HepG2 (cell line): ENCODE results near the gene HBEGF. TPM values are rescaled to one million over a fixed set of nuclear protein-coding genes. Genes with fewer than 3 reads are reported as not detected.

Experiments
- ATAC-seq: fragments of 200-7000 bp; cut with Tn5 transposase; 3 replicates; pipeline ENCODE4 v1.9.1; 2020; ENCODE audit warnings: mild to moderate bottlenecking, moderate library complexity
- BruUV-seq: library from RNA; stranded (reverse); fragments of 400-500 nt; replicated peaks from 2 replicates; lab custom pipeline; 2021; lab: Mats Ljungman, UMichigan
- CTCF ChIA-PET: fragments of 300-600 bp; formaldehyde crosslinking; extraction: SDS; loops from one replicate; lab custom pipeline; 2021; ENCODE audit warnings: low total read pairs, inconsistent platforms, low intra/inter-chr PET ratio; lab: Yijun Ruan, JAX
- POLR2A ChIA-PET: fragments of 350-600 bp; sonication (Branson Sonifier 250); formaldehyde crosslinking; loops from one replicate; lab custom pipeline; 2020; ENCODE audit warnings: antibody characterized with exemption, inconsistent platforms; lab: Yijun Ruan, JAX
- DNase-seq: peaks from one replicate; pipeline ENCODE4 v3.0.0-alpha.2; 2015; ENCODE audit warnings: low spot score
- FAIRE-seq: peaks from 3 replicates; lab custom pipeline; 2011; peaks lifted over from hg19 to GRCh38; lab: Jason Lieb, UNC
- H2AFZ ChIP-seq: one replicate; pipeline ENCODE4 v1.6.1; 2011; ENCODE audit warnings: low read length, inconsistent platforms
- H3K27ac ChIP-seq: fragments of 300-600 bp; 3 replicates; pipeline ENCODE4 v1.8.0; 2011; ENCODE audit warnings: mixed run types, mild to moderate bottlenecking, mixed read lengths, low read length, inconsistent platforms; ENCODE audit not compliant: insufficient read depth; ENCODE audit errors: extremely low read length
- H3K27me3 ChIP-seq, 2 experiments: fragments of 200-600 bp in 1 of 2; 2 replicates in 1 of 2; 3 replicates in 1 of 2; pipeline versions ENCODE4 v1.6.0 to v1.8.0; 2011; ENCODE audit warnings: low read length in 2 of 2, mild to moderate bottlenecking in 2 of 2, moderate library complexity in 2 of 2, inconsistent platforms in 1 of 2; ENCODE audit not compliant: insufficient read depth in 2 of 2, control insufficient read depth in 1 of 2
- H3K36me3 ChIP-seq, 2 experiments: fragments of 200-600 bp in 1 of 2; replicated peaks in 1 of 2; 2 replicates in 1 of 2; 3 replicates in 1 of 2; pipeline versions ENCODE4 v1.5.1 to v1.8.0; 2011; ENCODE audit warnings: low read length in 2 of 2, inconsistent platforms in 1 of 2; ENCODE audit not compliant: insufficient read depth in 2 of 2, control insufficient read depth in 1 of 2
- H3K4me1 ChIP-seq: 2 replicates; pipeline ENCODE4 v1.5.1; 2012; ENCODE audit warnings: low read length, inconsistent platforms; ENCODE audit not compliant: insufficient read depth
- H3K4me2 ChIP-seq: 2 replicates; pipeline ENCODE4 v1.6.0; 2011; ENCODE audit warnings: low read depth, low read length, inconsistent platforms
- H3K4me3 ChIP-seq, 3 experiments: fragments of 200-600 bp in 1 of 3; sonication (generic), shearing (Covaris generic) in 1 of 3; replicated peaks in 1 of 3; 2 replicates each; pipeline ENCODE4 v1.5.1; 2011 to 2016; ENCODE audit warnings: low read length in 3 of 3, inconsistent platforms in 2 of 3, low read depth in 2 of 3, mild to moderate bottlenecking in 2 of 3, control low read depth in 1 of 3, mixed read lengths in 1 of 3; ENCODE audit not compliant: insufficient read depth in 1 of 3
- H3K79me2 ChIP-seq: one replicate; pipeline ENCODE4 v1.6.1; 2011; ENCODE audit warnings: low read length, inconsistent platforms; ENCODE audit not compliant: insufficient read depth
- H3K9ac ChIP-seq: 2 replicates; pipeline ENCODE4 v1.6.0; 2011; ENCODE audit warnings: mild to moderate bottlenecking, low read depth, low read length, inconsistent platforms; ENCODE audit not compliant: insufficient read depth
- H3K9me3 ChIP-seq: 2 replicates; pipeline ENCODE4 v1.5.1; 2012; ENCODE audit warnings: mild to moderate bottlenecking, low read length
- H4K20me1 ChIP-seq: 2 replicates; pipeline ENCODE4 v1.6.0; 2011; ENCODE audit warnings: inconsistent platforms, mild to moderate bottlenecking, low read length, moderate library complexity; ENCODE audit not compliant: insufficient read depth
- CTCF ChIP-seq: sonication (generic); formaldehyde crosslinking; IDR thresholded peaks from 2 replicates; pipeline ENCODE4 v1.5.0; 2020; ENCODE audit warnings: mild to moderate bottlenecking, missing genetic modification reagents, moderate library complexity
- HNRNPLL ChIP-seq: fragments of 200-400 bp; formaldehyde crosslinking; IDR thresholded peaks from 2 replicates; pipeline ENCODE4 v1.6.1; 2017; ENCODE audit warnings: mild to moderate bottlenecking, low read depth, low read length; ENCODE audit not compliant: poor library complexity, severe bottlenecking
- NFKB2 ChIP-seq: sonication (generic); formaldehyde crosslinking; IDR thresholded peaks from 2 replicates; pipeline ENCODE4 v1.4.0; 2020; ENCODE audit warnings: missing genetic modification reagents, borderline replicate concordance
- RBFOX2 ChIP-seq: fragments of 200-400 bp; formaldehyde crosslinking; IDR thresholded peaks from 2 replicates; pipeline ENCODE4 v1.6.1; 2017; ENCODE audit warnings: low read depth, mild to moderate bottlenecking, low read length
- SMC3 ChIP-seq: IDR thresholded peaks from 2 replicates; pipeline ENCODE4 v1.6.1; 2011; ENCODE audit warnings: low read length, improper control_type of control experiment
- STAG1 ChIP-seq: sonication (generic); formaldehyde crosslinking; IDR thresholded peaks from 2 replicates; pipeline ENCODE4 v1.4.0; 2020; ENCODE audit warnings: missing genetic modification reagents
- TBX2 ChIP-seq: sonication (generic); formaldehyde crosslinking; IDR thresholded peaks from 2 replicates; pipeline ENCODE4 v1.5.0; 2020; ENCODE audit warnings: missing genetic modification reagents, mild to moderate bottlenecking, borderline replicate concordance
- ZNF552 ChIP-seq: sonication (generic); formaldehyde crosslinking; IDR thresholded peaks from 2 replicates; pipeline ENCODE4 v1.9.0; 2022; ENCODE audit warnings: missing genetic modification reagents, mild to moderate bottlenecking, borderline replicate concordance
- WGBS: methylation state at CpG from one replicate; pipeline ENCODE4 v1.1.6; 2017; ENCODE audit warnings: low lambda C conversion rate; 5-methylcytosine and 5-hydroxymethylcytosine counted together
- in situ Hi-C: cut with HindIII; loops from 2 replicates; pipeline ENCODE4 v1.10.0; 2017; ENCODE audit warnings: low pct_unique_long_range_greater_than_20kb; ENCODE audit not compliant: extremely low pct_ligation_motif_present
- intact Hi-C: fragments of 100-400 bp; cut with micrococcal nuclease; formaldehyde crosslinking; loops from one replicate; pipeline ENCODE4 v1.10.0; 2022; ENCODE audit not compliant: unreplicated experiment
- polyA plus RNA-seq, 8 experiments: library from polyadenylated mRNA; depleted of rRNA in 3 of 8; stranded (reverse) in 7 of 8; unstranded in 1 of 8; fragments of >200 nt; fragmentation: Illumina TruSeq in 4 of 8; extraction: Trizol in 4 of 8; gene quantifications; 2 replicates each; pipeline versions ENCODE4 v1.2.1 to v1.2.3, GENCODE V29; 2011 to 2016; ENCODE audit warnings: low read depth in 4 of 8, missing spikeins in 1 of 8, mixed read lengths in 1 of 8; ENCODE audit not compliant: insufficient read depth in 1 of 8
- total RNA-seq, 5 experiments: library from RNA; depleted of rRNA; stranded (reverse); fragments of >200 nt; fragmentation: Illumina TruSeq; extraction: Trizol; gene quantifications; 2 replicates each; pipeline ENCODE4 v1.2.3, GENCODE V29; 2016; ENCODE audit warnings: low read depth in 1 of 5
- TF ChIP-seq, protein P1 (sequence below): IDR thresholded peaks from 2 replicates; pipeline ENCODE4 v1.6.1; 2012; ENCODE audit warnings: inconsistent platforms

Gene HBEGF
- total and polyA plus RNA-seq, 2 of the 13 experiments (the other 11 are each of a cell fraction or from before 2014, with no cell fraction given), result 1.7 to 5.0 TPM

DNA sequence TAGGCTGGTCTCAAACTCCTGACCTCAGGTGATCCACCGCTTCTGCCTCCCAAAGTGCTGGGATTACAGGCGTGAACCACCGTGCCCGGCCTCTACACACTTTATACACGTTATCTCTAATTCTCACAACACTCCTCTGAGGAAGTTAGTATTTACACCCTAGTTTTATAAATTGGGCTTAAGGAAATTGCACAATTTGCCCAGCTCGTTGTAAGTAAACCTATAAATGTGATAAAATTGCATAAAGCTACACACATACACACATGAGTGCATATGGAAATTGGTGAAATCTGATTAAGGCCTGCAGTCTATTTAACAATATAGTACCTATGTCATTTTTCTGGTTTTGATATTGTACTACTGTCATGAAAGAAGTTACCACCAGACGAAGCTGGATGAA, 9.1 kb upstream of the HBEGF start:
- in situ Hi-C loops, result no loop called here
- BruUV-seq, result no TSS peak
- H3K9me3 ChIP-seq, result no peaks in the 10 kb centered on the region
- TF ChIP-seq TBX2 (CRISPR knock-in tag) (no peak), NFKB2 (CRISPR knock-in tag) (no peak)
- TF ChIP-seq, all 625 proteins: peak for 0
- Histone ChIP-seq H3K36me3 (no peaks in the 10 kb centered on the region), H3K4me1 (peaks cover 48% of the 10 kb centered on the region), H3K27me3 (no peaks in the 10 kb centered on the region), H3K27ac (no peak overlapping the region), H3K79me2 (no peaks in the 10 kb centered on the region), H3K9ac (no peak overlapping the region), H3K4me3 (no peak overlapping the region), H2AFZ (no peak overlapping the region), H4K20me1 (no peaks in the 10 kb centered on the region), H3K4me2 (no peak overlapping the region)
- FAIRE-seq, result no peak
- intact Hi-C loops, result no loop called here
- no peak for ATAC-seq
- WGBS, result 41% methylated on average over 7 of the region's 7 CpGs
- ChIA-PET CTCF (no interaction called here), POLR2A (interaction anchor here (2.4 kb wide), 1 partner anchor 10 kb away, joined by 17 read pairs; the partner anchor contains the start of gene HBEGF)
- DNase-seq, result no peak

DNA sequence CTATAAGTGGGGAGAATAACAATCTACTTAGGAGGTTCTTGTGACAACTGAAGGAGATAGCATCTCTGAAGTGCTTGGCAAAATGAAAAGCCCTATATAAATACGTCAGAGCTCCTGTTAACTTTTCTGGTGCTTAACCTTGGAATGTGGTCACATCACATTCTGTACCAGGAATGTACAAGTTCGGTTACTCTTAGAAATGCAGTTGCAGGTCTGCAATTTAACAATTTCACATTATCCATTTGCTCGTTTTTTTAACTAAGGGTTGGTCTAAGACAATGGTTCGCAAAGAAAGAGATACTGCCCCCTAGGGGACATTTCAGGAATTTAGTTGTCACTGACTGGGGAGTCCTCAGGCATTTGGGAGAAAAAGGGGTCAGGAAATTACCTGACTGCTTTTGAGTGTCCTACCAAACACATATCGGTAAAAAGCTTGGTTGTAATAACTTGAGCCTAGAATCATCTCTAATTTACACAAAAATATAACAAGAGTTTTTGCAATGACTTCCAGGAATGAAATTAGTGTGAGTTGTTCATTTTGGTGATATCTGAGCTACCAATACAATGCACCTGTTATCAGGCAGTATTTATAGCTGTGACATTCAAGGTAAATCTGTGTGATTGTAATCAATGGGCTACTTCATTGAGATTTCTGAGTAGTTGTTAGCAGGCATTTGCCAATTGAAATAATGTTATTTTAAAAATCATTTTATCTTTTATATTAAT, 5.4 kb upstream of the HBEGF start:
- intact Hi-C loops (no loop called here), in situ Hi-C loops (no loop called here)
- H3K4me2 ChIP-seq, result 0 out of 2 replicates have a peak overlapping the region, but pooled peaks have one; percentile 20
- no peak overlapping the region for H2AFZ ChIP-seq
- peak; percentile 49 for FAIRE-seq
- H3K9me3 ChIP-seq, result no peaks in the 10 kb centered on the region
- H3K4me1 ChIP-seq, result peaks cover 59% of the 10 kb centered on the region
- H3K9ac ChIP-seq, result no peak overlapping the region
- peak; percentile 56; the same call in 2 of the 3 replicates for ATAC-seq
- POLR2A ChIA-PET, result no interaction called here
- no peaks in the 10 kb centered on the region for H3K79me2 ChIP-seq
- H3K27me3 ChIP-seq, result 0 out of 5 replicates have a peak, but pooled peaks cover 0 to 7% of the 10 kb centered on the region in 2 experiments
- no peak overlapping the region for H3K27ac ChIP-seq
- TF ChIP-seq STAG1 (peak; percentile 65), SMC3 (peak; percentile 66), RBFOX2 (no peak), CTCF (CRISPR knock-in tag) (peak; percentile 70), ZNF552 (CRISPR knock-in tag) (no peak), HNRNPLL (no peak)
- TF ChIP-seq, protein P1, sequence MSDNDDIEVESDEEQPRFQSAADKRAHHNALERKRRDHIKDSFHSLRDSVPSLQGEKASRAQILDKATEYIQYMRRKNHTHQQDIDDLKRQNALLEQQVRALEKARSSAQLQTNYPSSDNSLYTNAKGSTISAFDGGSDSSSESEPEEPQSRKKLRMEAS, result no peak
- TF ChIP-seq, all 625 proteins: peak for 3
- BruUV-seq, result no TSS peak
- no peaks in the 10 kb centered on the region for H3K36me3 ChIP-seq
- CTCF ChIA-PET, result interaction anchor here (1.3 to 2.0 kb wide), 2 partner anchors 107 to 112 kb away, joined by 3 to 17 read pairs; no protein-coding TSS in a partner anchor
- H3K4me3 ChIP-seq, result no peak overlapping the region
- 14% methylated on average over 5 of the region's 5 CpGs for WGBS
- H4K20me1 ChIP-seq, result no peaks in the 10 kb centered on the region
- DNase-seq, result peak; percentile 65
